GM12891 (cell line): Measurements from ENCODE around the gene STAT6.

Source experiments
- PAX5 ChIP-seq: IDR thresholded peaks from 2 replicates; pipeline ENCODE4 v1.6.1; 2011; ENCODE audit warnings: low read length, moderate library complexity, mild to moderate bottlenecking; ENCODE audit not compliant: insufficient read depth, severe bottlenecking
- POLR2A ChIP-seq: IDR thresholded peaks from 2 replicates; pipeline ENCODE4 v1.6.1; 2011; ENCODE audit warnings: low read depth, low read length, control low read depth
- POLR2AphosphoS5 ChIP-seq: IDR thresholded peaks from 2 replicates; pipeline ENCODE4 v1.6.1; 2011; ENCODE audit warnings: low read depth, low read length, control low read depth
- SPI1 ChIP-seq: IDR thresholded peaks from 2 replicates; pipeline ENCODE4 v1.6.1; 2011; ENCODE audit warnings: low read depth, low read length, control low read depth
- TAF1 ChIP-seq: IDR thresholded peaks from 2 replicates; pipeline ENCODE4 v1.6.1; 2011; ENCODE audit warnings: low read depth, low read length, control low read depth

DNA sequence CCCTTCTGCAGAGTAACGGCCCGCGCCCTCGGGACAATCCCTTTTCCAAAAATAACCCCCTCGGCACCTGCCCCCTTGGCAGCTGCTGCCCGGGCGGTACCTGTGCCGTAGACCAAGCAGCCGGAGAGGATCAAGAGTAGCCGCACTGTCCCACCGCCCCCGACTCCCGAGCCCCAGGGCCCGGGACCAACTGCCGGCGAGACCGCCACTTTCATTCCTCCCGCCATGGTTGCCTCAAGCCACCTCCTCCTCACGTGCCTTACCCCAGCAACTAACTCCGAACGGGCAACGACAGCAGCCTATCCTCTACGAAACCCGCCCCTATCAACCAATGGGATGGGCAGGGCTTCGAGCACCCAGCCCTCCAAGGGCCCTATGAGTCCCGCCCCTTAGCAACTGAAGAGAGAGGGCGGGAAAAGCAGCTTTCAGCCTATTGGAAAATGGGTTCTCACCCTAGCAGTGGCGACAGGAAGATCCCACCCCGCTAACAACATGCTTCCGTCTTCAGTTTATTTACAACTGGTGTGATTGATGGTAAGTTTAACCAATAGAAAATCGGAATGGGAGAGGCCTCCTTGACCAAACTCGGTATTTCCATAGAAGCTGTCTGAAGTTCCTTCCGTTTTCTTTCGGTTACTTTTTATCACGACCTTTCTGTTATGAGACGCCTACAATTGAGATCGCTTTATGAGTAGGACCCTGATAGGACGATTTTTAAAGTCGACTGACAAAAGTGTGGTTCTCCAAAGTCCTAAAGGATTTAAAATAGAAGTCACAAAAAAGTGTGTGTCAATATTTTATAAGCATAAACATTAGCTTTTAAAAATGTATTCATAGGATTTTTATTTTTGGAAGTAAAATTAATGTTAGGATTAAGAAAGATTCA is 32.4 kb downstream of the STAT6 start, which contains the start of gene NEMP1:
- TF ChIP-seq POLR2AphosphoS5 (peak; percentile 69; the same call in 1 of the 2 replicates), POLR2A (peak; percentile 48; the same call in 1 of the 2 replicates), SPI1 (no peak), TAF1 (peak; percentile 73), PAX5 (no peak)
